OCI-LY7 (cell line): Measurements from ENCODE around the gene LEMD2. TPM values are rescaled to one million over a fixed set of nuclear protein-coding genes. Genes with fewer than 3 reads are reported as not detected.

ENCODE experiments used
- BruUV-seq: library from RNA; stranded (reverse); fragments of 400-500 nt; replicated peaks from 2 replicates; lab custom pipeline; 2021; lab: Mats Ljungman, UMichigan
- CTCF ChIA-PET: fragments of 300-600 bp; sonication (Branson Sonifier 250); formaldehyde crosslinking; loops from one replicate; lab custom pipeline; 2022; ENCODE audit warnings: antibody characterized with exemption; ENCODE audit not compliant: unreplicated experiment; lab: Charles Lee
- POLR2A ChIA-PET: fragments of 300-600 bp; sonication (Branson Sonifier 250); formaldehyde crosslinking; loops from one replicate; lab custom pipeline; 2022; ENCODE audit warnings: antibody characterized with exemption; lab: Charles Lee
- DNase-seq: peaks from one replicate; pipeline ENCODE4 v3.0.0-alpha.2; 2015; ENCODE audit warnings: low spot score
- H2AFZ ChIP-seq: fragments of 200-600 bp; sonication (generic), shearing (Covaris generic); 2 replicates; pipeline ENCODE4 v1.6.1; 2014; ENCODE audit warnings: mild to moderate bottlenecking, antibody characterized with exemption, low read length, moderate library complexity
- H3K27ac ChIP-seq: fragments of 200-600 bp; sonication (generic); 2 replicates; pipeline ENCODE4 v1.5.1; 2014; ENCODE audit warnings: mixed run types, low read depth, mild to moderate bottlenecking, moderate library complexity, low read length, inconsistent platforms; ENCODE audit not compliant: poor library complexity, severe bottlenecking
- H3K36me3 ChIP-seq: fragments of 200-600 bp; sonication (generic); 2 replicates; pipeline ENCODE4 v1.6.1; 2014; ENCODE audit warnings: mild to moderate bottlenecking, antibody characterized with exemption, low read length, moderate library complexity, mixed read lengths; ENCODE audit not compliant: insufficient read depth
- H3K4me1 ChIP-seq: fragments of 200-600 bp; sonication (generic); 2 replicates; pipeline ENCODE4 v1.5.1; 2014; ENCODE audit warnings: mild to moderate bottlenecking, low read length; ENCODE audit not compliant: insufficient read depth, poor library complexity, severe bottlenecking
- H3K4me2 ChIP-seq: fragments of 200-600 bp; sonication (generic); 2 replicates; pipeline ENCODE4 v1.6.1; 2014; ENCODE audit warnings: mild to moderate bottlenecking, low read length
- H3K4me3 ChIP-seq: fragments of 200-600 bp; sonication (generic); 2 replicates; pipeline ENCODE4 v1.5.1; 2014; ENCODE audit warnings: mild to moderate bottlenecking, low read depth, low read length; ENCODE audit not compliant: poor library complexity, severe bottlenecking
- H3K79me2 ChIP-seq: fragments of 200-600 bp; sonication (generic); 2 replicates; pipeline ENCODE4 v1.6.1; 2016; ENCODE audit warnings: low read depth, mild to moderate bottlenecking, low read length, moderate library complexity, mixed read lengths; ENCODE audit not compliant: insufficient read depth
- H3K9me2 ChIP-seq: fragments of 200-600 bp; sonication (generic); 2 replicates; pipeline ENCODE4 v1.6.1; 2016; ENCODE audit warnings: mild to moderate bottlenecking, low read length, mixed read lengths; ENCODE audit not compliant: insufficient read depth
- H3K9me3 ChIP-seq: fragments of 200-600 bp; sonication (generic); 2 replicates; pipeline ENCODE4 v1.6.1; 2014; ENCODE audit warnings: mild to moderate bottlenecking, mixed run types, low read length, mixed read lengths
- H4K20me1 ChIP-seq: fragments of 200-600 bp; sonication (generic); 2 replicates; pipeline ENCODE4 v1.6.1; 2014; ENCODE audit warnings: mild to moderate bottlenecking, antibody characterized with exemption, low read length, moderate library complexity, mixed read lengths; ENCODE audit not compliant: insufficient read depth
- EZH2phosphoT487 ChIP-seq: fragments of 200-600 bp; sonication (generic); IDR thresholded peaks from 2 replicates; pipeline ENCODE4 v1.6.1; 2018; ENCODE audit warnings: low read depth, borderline replicate concordance, mild to moderate bottlenecking, mixed run types, antibody characterized with exemption, low read length, moderate library complexity, mixed read lengths
- intact Hi-C: fragments of 100-400 bp; cut with micrococcal nuclease; formaldehyde crosslinking; loops from one replicate; pipeline ENCODE4 v1.10.0; 2022; ENCODE audit not compliant: unreplicated experiment
- total RNA-seq, 2 experiments: library from RNA; depleted of rRNA in 1 of 2; stranded (reverse); fragments of >200 nt in 1 of 2; shearing (Covaris generic) in 1 of 2; gene quantifications; 2 replicates each; pipeline ENCODE4 v1.2.3, GENCODE V29; 2014 to 2022
- TF ChIP-seq, protein P1 (sequence below): fragments of 200-600 bp; sonication (generic); conservative IDR thresholded peaks from 2 replicates; pipeline ENCODE4 v1.5.1; 2014; ENCODE audit warnings: mild to moderate bottlenecking, antibody characterized with exemption, low read length, moderate library complexity, mixed read lengths

Gene LEMD2
- total RNA-seq, 2 experiments from 2014 or later: 59.2 to 66.9 TPM

DNA sequence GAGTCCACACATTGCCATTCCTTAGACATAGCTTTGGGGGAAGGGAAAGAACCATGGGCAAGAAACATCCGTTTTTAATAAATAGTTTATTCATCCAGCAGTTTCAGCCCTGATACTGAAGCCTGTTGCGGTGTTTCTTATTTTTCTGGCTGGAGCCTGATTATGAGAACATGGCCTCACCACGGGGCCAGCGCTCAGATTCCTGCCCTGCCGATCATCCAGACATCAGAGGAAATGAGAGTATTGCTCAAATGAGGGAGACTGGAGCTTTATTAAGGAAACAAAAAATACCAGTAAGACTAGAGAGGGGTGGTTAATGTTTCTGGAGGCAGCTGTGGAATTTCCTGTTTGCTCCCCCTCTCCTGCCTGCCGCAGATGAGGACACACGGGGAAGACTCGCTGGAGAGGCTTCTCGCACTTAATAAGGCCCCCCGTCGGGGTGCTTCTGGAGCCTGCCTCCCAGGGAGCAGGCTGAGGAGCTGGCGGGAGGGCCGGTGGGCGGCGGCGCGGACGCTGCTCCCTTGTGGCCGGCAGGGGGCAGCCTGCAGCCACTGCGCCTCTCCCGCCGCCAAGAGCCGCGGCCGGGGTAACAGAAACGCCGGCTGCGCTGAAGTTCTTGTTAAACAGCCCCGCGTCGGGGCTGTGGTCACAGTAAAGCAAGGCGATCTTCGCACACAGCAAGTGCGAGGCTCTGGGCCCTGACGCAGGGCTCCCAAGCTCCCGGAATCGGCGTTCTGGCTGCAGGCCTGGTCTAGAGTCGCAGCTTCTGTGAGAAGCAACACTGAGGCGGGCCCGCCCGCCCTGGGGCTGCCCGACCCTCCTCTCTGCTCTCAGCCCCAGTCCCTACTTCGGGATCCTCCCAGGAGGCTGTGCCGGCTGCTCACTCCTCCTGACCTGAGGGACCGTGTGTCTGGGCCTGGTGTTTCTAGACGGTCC is 17.5 kb downstream of the LEMD2 start:
- peaks cover 40% of the 10 kb centered on the region for H3K36me3 ChIP-seq
- H2AFZ ChIP-seq: no peak overlapping the region
- POLR2A ChIA-PET: no interaction called here
- H3K4me3 ChIP-seq: no peak overlapping the region
- no peak overlapping the region for H3K4me2 ChIP-seq
- no peaks in the 10 kb centered on the region for H3K9me3 ChIP-seq
- TF ChIP-seq EZH2phosphoT487: no peak
- TF ChIP-seq, protein P1, sequence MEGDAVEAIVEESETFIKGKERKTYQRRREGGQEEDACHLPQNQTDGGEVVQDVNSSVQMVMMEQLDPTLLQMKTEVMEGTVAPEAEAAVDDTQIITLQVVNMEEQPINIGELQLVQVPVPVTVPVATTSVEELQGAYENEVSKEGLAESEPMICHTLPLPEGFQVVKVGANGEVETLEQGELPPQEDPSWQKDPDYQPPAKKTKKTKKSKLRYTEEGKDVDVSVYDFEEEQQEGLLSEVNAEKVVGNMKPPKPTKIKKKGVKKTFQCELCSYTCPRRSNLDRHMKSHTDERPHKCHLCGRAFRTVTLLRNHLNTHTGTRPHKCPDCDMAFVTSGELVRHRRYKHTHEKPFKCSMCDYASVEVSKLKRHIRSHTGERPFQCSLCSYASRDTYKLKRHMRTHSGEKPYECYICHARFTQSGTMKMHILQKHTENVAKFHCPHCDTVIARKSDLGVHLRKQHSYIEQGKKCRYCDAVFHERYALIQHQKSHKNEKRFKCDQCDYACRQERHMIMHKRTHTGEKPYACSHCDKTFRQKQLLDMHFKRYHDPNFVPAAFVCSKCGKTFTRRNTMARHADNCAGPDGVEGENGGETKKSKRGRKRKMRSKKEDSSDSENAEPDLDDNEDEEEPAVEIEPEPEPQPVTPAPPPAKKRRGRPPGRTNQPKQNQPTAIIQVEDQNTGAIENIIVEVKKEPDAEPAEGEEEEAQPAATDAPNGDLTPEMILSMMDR: peak; percentile 91
- no peaks in the 10 kb centered on the region for H3K9me2 ChIP-seq
- peak; percentile 70 for DNase-seq
- CTCF ChIA-PET: interaction anchor here (0.6 kb wide), 1 partner anchor 253 kb away, joined by 4 read pairs; no protein-coding TSS in a partner anchor
- no TSS peak for BruUV-seq
- H3K79me2 ChIP-seq: no peaks in the 10 kb centered on the region
- intact Hi-C loops: loop anchor here (1.0 to 2.0 kb wide), 2 partner anchors 57 to 383 kb away; no protein-coding TSS in a partner anchor
- H3K27ac ChIP-seq: no peak overlapping the region
- no peaks in the 10 kb centered on the region for H4K20me1 ChIP-seq
- H3K4me1 ChIP-seq: peaks cover 3% of the 10 kb centered on the region

DNA sequence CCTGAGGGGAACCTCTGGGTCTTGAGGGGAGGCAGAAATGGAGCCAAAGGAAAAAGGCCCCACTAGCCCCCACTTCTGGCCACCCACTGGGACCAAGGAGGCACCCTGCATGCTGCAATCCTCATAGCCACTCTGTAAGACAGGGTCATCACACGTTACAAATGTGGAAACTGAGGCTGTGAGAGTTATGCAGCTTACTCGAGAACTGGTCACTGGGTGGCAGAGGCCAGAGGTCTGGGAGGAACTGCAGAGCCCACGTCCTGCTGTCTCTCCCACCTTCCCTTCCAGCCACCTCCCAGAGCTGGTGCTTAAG is 18.1 kb downstream of the LEMD2 start:
- Histone ChIP-seq H3K9me2 (no peaks in the 10 kb centered on the region), H3K36me3 (peaks cover 33% of the 10 kb centered on the region), H3K4me3 (no peak overlapping the region), H3K79me2 (no peaks in the 10 kb centered on the region), H3K4me1 (no peaks in the 10 kb centered on the region), H3K4me2 (no peak overlapping the region), H3K27ac (no peak overlapping the region), H3K9me3 (no peaks in the 10 kb centered on the region), H2AFZ (no peak overlapping the region), H4K20me1 (no peaks in the 10 kb centered on the region)
- BruUV-seq: no TSS peak
- CTCF ChIA-PET: interaction anchor here (0.6 kb wide), 1 partner anchor 253 kb away, joined by 4 read pairs; no protein-coding TSS in a partner anchor
- no peak for TF ChIP-seq EZH2phosphoT487
- TF ChIP-seq, protein P1: no peak
- DNase-seq: no peak
- intact Hi-C loops: loop anchor here (1.0 kb wide), 1 partner anchor 384 kb away; no protein-coding TSS in a partner anchor
- POLR2A ChIA-PET: interaction anchor here (0.6 kb wide), 1 partner anchor 60 kb away, joined by 3 read pairs; no protein-coding TSS in a partner anchor
